Jurkat, Clone E6-1 (cell line): ENCODE results near the gene BCL2L2. TPM values are rescaled to one million over a fixed set of nuclear protein-coding genes. Genes with fewer than 3 reads are reported as not detected.
"Not testable (repeated sequence)": the region's sequence is repeated elsewhere in the genome, so short reads cannot be mapped to it uniquely, and the experiment has no call there.

ENCODE experiments used
- DNase-seq: peaks from one replicate; pipeline ENCODE4 v3.0.0-alpha.2; 2011; ENCODE audit warnings: low read depth, low spot score
- H3K4me3 ChIP-seq: 2 replicates; pipeline ENCODE4 v1.5.1; 2011; ENCODE audit warnings: mild to moderate bottlenecking, low read length, control low read depth, moderate library complexity
- polyA plus RNA-seq: library from polyadenylated mRNA; unstranded; fragments of >200 nt; gene quantifications from one replicate; pipeline ENCODE4 v1.2.1, GENCODE V29; 2012; ENCODE audit warnings: missing spikeins; ENCODE audit not compliant: insufficient read length, insufficient read depth

The BCL2L2 gene, protein sequence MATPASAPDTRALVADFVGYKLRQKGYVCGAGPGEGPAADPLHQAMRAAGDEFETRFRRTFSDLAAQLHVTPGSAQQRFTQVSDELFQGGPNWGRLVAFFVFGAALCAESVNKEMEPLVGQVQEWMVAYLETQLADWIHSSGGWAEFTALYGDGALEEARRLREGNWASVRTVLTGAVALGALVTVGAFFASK
- 1.2 TPM for polyA plus RNA-seq

- H3K4me3 ChIP-seq = no peak within 1 kb of the TSS
- DNase-seq = no peak
Measured at GRCh38 chr14:23306412-23307145, at the start of gene BCL2L2. TSS of gene BCL2L2 (plus strand) at chr14:23306833. CDS start at chr14:23307768, 935 bp downstream.

DNA sequence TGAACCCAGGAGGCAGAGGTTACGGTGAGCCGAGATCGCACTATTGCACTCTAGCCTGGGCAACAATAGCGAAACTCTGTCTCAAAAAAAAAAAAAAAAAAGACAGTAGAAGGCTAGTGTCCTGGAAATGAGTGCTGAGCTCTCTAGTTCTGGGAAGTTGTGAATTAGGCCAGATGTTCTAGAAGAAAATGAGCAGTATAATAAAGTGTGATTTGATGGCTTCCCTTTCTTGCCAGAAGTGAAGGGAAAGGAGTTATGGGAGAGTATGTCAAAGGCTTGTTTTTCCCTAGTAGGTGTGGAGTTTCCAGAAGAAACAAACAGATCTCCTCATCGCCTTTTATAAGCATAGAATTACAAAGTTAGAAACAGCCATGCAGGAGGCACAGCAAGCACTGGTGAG is 48.4 kb upstream of the BCL2L2 start:
- H3K4me3 ChIP-seq = no peak overlapping the region
- no peak for DNase-seq

DNA sequence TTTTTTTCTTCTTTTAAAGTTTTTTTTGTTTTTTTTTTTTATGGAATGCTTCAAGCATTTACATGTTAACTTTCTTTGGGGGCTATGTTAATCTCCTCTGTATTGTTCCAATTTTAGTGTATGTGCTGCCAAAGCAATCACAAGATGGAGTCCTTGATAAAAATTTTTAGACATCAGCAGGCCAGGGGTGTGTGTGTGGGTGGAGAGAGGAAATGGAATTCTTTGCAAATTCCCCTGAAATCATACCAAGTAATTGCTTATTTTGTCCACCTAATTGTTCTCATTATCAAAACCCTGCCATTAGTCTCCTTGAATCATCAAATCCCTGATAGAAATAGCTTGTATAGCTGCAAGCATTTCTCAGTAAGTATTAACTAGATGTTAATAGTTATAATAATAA is 47.2 kb upstream of the BCL2L2 start:
- no peak overlapping the region for H3K4me3 ChIP-seq
- no peak for DNase-seq

DNA sequence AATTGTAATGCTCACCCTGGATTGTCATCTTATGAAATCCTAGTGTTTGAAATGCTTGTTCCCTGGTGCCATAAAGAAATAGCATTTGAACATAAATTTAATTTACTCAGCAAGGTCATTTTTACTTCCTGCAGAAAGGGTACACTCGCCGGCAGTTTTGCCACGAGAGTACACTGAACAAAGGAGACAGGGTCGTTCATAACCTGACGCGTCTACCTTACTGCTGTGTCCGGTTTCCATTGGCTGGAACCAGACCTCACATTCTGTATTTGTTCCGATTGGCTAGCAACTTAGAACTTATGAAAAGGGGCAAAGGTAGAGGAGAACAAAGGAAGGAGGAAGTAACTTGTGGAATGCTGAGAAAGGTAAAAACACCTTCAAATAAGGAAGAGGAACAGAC is 45.8 kb upstream of the BCL2L2 start:
- H3K4me3 ChIP-seq, DNase-seq: not testable (repeated sequence)

GRCh38 chr14:23269193-23269592 is 37.4 kb upstream of the BCL2L2 start:
- DNase-seq = no peak
- H3K4me3 ChIP-seq = no peak overlapping the region

- no peak overlapping the region for H3K4me3 ChIP-seq
- DNase-seq = no peak
Measured at GRCh38 chr14:23275412-23275811, 31.2 kb upstream of the BCL2L2 start.

DNA sequence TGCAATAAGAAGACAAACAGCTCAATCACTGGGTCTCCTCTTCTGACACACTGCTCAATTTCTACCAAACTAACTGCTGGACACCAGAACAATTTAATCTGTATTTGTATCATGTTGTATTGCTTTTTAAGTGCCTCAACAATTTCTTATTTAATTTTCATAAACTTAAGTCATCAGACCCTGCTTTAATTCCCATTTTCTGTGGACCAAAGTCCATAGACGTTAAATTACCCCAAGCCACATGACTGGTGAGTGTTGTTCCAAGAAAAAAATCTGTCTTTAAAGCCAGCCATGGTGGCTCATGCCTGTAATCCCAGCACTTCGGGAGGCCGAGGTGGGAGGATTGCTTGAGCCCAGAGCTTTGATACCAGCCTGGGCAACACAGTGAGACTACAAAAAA is 29.4 kb upstream of the BCL2L2 start:
- H3K4me3 ChIP-seq = no peak overlapping the region
- DNase-seq = no peak

DNA sequence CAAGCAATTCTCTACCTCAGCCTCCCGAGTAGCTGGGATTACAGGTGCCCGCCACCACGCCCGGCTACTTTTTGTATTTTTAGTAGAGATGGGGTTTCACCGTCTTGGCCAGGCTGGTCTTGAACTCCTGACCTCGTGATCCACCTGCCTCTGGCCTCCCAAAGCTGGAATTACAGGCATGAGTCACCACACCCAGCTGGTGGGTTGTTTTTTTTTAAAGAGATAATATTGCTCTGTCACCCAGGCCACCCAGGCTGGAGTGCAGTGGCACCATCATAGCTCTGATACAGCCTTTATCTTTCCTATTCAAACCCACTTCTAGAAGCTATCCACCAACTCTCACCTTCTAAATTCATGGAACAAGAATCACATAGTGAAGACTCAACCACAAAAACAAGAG is 28.7 kb upstream of the BCL2L2 start:
- not testable (repeated sequence) for H3K4me3 ChIP-seq, DNase-seq

DNA sequence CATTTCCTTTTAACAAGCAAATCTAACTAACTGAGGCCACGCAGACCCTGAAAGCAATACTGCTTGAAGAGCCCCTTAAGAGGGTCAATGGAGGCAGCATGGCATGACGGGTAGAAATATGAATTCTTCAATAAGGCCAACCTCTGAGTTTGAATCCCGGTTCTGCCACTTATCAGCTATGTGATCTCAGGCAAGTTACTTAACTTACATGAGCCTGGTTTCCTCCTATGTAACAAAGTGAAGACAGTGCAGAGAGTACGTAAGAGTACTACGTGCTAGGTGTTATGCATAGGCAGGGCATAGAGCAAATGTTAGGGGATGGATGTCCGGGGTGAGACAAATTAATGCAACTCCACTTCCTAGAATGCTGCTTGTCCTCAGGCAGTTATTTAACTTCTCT is 25.4 kb upstream of the BCL2L2 start:
- H3K4me3 ChIP-seq = no peak overlapping the region
- no peak for DNase-seq

GRCh38 chr14:23284654-23285529 is 21.7 kb upstream of the BCL2L2 start:
- no peak for DNase-seq
- H3K4me3 ChIP-seq = peak overlapping the region; percentile 92

DNA sequence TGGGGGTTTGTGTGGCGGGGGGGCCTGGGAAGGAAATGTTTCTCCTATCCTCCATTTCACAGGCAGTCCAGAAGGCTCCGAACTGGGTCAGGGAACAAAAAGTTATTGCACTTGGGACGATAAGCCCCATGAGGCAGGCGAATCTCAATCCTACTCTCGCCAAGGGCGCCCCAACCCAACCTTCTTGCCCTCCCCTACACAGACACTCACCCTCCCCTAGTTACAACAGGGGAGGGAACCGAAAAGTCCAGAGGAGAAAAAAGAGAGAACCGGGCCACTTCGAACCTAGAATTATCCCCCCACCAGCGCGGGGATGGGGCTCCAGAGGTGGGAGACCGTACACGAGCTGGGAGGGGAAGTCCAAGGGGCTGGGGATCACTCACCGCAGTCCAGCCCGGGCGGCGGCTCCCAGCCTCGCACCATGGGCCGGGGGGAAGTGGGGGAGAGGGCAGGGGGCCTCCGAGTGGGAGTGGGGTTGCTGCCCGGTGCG is 21.1 kb upstream of the BCL2L2 start:
- H3K4me3 ChIP-seq = peak overlapping the region; percentile 92
- DNase-seq = no peak

- peak; percentile 94 for DNase-seq
- peak within 1 kb of the TSS; percentile 92 for H3K4me3 ChIP-seq
Measured at GRCh38 chr14:23286020-23286901, 20.4 kb upstream of the BCL2L2 start, which contains the start of gene HOMEZ. TSS of gene HOMEZ (minus strand) at chr14:23286132. CDS start at chr14:23285952, 180 bp downstream.

- DNase-seq = no peak
- H3K4me3 ChIP-seq = peak overlapping the region; percentile 92
Measured at GRCh38 chr14:23286902-23287479, 19.6 kb upstream of the BCL2L2 start.

DNA sequence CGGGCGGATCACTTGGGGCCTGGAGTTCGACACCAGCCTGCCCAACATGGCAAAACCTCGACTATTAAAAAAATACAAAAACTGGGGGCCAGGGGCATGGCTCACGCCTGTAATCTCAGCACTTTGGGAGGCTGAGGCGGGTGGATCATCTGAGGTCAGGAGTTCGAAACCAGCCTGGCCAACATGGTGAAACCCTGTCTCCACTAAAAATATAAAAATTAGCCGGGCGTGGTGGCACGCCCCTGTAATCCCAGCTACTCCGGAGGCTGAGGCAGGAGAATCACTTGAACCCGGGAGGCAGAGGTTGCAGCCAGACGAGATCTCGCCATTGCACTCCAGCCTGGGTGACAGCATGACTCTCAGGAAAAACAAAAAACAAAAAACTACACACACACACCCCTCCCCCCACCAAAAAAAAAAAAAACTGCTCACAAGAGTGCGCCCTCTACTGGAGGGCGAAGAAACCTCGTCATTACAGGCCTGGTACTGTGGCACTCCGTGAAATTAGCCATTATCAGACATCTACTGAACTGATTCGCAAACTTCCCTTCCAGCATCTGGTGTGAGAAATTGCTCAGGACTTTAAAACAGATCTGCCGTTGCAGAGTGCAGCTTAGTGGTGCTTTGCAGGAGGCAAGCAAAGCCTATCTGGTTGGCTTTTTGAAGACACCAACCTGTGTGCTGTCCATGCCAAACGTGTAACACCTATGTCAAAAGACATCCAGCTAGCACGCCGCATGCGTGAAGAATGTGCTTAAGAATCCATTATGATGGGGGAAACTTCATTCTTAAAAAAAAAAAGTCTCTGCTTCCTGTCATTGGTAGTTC is 11.7 kb upstream of the BCL2L2 start:
- DNase-seq = peak; percentile 71
- H3K4me3 ChIP-seq = no peak overlapping the region

- no peak overlapping the region for H3K4me3 ChIP-seq
- no peak for DNase-seq
Measured at GRCh38 chr14:23296012-23296777, 10.4 kb upstream of the BCL2L2 start.

DNA sequence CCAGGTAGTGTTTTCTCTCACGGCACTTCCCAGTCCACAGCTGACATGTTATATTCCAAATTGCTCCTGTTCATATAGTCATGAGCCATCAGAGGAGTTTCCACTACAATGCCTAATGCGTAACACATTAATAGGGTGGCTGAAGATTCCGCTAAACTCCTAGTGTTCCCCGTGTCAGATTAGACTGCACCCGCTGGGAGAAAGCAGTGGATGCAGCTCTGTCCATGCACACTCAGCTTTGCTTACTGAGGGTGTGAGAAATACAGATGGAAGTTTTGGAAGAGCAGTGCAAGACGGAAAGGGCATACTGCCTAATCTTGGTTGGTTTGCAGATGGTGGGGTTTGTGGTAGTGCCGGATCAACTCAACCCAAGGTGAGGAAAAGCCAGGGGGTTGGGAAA is 9.5 kb upstream of the BCL2L2 start:
- DNase-seq = no peak
- H3K4me3 ChIP-seq = no peak overlapping the region
